Fibroblast of pulmonary artery (primary cell): ENCODE data around the gene SRRM4.

Experiments used
- DNase-seq: peaks from one replicate; pipeline ENCODE4 v3.0.0-alpha.2; 2010; ENCODE audit warnings: low read depth
- H3K4me3 ChIP-seq: replicated peaks from 2 replicates; pipeline ENCODE4 v1.5.1; 2011; ENCODE audit warnings: low read depth, mild to moderate bottlenecking, control low read depth, low read length, moderate library complexity
- TF ChIP-seq, protein P1 (sequence below): IDR thresholded peaks from 2 replicates; pipeline ENCODE4 v1.5.1; 2011; ENCODE audit warnings: mild to moderate bottlenecking, control low read depth, low read length, inconsistent platforms; ENCODE audit errors: missing control alignments

Gene SRRM4

DNA sequence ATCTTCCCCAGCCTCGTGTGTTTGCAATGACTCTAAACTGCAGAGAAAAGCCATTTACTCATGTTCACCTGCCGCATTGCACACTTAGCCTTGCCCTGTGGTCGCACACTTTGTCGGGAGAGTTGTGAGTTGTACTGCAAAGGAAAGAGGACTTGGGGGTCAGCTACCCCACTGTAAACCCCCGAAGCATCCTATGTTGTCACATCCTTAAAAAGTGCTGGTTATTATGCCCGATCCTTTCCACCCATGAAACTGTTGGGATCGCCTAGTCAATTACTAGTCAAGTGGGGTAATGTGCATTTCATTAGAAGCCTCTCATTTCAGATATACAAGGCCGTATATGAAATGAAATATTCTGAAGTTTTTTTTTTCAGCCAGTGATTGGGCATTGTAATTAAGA, 98.2 kb downstream of the SRRM4 start:
- DNase-seq: no peak
- TF ChIP-seq, protein P1, sequence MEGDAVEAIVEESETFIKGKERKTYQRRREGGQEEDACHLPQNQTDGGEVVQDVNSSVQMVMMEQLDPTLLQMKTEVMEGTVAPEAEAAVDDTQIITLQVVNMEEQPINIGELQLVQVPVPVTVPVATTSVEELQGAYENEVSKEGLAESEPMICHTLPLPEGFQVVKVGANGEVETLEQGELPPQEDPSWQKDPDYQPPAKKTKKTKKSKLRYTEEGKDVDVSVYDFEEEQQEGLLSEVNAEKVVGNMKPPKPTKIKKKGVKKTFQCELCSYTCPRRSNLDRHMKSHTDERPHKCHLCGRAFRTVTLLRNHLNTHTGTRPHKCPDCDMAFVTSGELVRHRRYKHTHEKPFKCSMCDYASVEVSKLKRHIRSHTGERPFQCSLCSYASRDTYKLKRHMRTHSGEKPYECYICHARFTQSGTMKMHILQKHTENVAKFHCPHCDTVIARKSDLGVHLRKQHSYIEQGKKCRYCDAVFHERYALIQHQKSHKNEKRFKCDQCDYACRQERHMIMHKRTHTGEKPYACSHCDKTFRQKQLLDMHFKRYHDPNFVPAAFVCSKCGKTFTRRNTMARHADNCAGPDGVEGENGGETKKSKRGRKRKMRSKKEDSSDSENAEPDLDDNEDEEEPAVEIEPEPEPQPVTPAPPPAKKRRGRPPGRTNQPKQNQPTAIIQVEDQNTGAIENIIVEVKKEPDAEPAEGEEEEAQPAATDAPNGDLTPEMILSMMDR: no peak
- no peak overlapping the region for H3K4me3 ChIP-seq

DNA sequence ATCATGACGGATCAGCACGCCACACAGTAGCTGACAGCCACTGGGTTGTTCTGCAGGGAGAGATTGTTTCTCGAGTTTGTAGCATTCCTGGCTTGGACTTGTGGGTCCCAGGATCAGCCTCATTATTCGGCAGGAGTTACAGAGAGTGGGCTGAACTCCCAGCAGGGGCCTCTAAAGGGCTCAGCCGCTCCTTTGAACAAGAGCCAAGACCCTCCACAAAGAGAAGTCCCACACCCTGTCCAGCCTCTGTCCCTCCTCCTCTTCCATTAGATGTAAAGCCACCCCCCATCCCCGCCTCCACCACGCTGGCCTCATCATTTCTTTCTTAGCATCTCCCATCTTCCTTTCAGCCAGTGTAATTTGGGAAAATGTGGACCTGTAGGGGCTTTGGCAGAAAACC, 100.7 kb downstream of the SRRM4 start:
- DNase-seq: no peak
- no peak overlapping the region for H3K4me3 ChIP-seq
- TF ChIP-seq, protein P1: no peak

DNA sequence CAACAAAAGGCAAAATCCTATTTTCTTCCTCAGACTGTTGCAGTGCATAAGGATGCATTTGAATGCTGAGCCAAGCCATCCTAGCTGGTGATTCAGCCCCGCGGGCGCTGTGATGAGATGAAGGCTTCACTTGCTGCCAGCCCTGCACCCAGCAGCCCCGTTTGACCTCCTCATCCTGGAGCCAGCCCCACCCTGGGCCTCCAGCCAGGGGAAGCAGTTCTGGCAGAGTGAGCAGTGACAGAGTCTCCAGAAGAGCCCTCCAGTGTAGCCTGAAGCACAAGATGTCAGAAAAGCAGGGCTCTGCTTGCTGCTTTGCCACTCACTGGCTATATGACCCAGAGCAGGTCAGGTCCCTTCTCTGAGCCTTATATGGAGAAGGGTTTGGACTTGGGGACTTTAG, 101.2 kb downstream of the SRRM4 start:
- TF ChIP-seq, protein P1: no peak
- no peak overlapping the region for H3K4me3 ChIP-seq

DNA sequence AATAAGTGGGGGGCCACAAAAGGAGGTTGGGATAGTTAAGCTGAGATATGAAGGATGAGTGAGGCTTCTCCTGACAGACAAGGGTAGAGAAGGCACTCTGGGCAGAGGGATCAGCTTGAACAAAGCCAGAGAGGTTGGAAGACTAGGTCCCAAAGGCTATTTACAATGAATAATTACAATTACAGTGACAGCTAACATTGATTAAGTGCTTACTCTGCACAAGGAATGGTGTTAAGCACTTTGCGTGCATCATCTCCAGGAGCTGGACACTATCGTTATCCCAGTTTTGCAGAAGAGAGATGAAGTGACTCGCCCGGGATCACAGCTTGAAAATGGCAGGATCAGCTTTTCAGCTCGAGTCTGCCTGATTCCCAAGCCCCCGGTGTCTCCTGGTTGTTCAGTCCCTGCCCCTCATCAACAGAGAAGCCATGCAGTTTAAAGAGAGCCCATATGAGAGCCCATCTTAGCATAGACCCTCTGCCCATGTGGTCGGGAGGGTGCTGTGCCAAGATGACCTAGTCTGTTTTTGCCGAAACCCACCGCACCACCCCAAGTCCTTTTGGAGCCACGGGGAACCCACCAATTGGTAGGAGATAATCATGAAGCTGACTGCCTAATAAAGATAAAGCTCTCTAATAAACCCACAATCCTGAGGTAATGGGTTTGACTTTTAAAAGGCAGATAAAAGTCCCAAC, 107.5 kb downstream of the SRRM4 start:
- no peak for DNase-seq
- TF ChIP-seq, protein P1: no peak
- H3K4me3 ChIP-seq: no peak overlapping the region

More for the DNA sequence above, 101.2 kb downstream of the SRRM4 start:
- DNase-seq: no peak

DNA sequence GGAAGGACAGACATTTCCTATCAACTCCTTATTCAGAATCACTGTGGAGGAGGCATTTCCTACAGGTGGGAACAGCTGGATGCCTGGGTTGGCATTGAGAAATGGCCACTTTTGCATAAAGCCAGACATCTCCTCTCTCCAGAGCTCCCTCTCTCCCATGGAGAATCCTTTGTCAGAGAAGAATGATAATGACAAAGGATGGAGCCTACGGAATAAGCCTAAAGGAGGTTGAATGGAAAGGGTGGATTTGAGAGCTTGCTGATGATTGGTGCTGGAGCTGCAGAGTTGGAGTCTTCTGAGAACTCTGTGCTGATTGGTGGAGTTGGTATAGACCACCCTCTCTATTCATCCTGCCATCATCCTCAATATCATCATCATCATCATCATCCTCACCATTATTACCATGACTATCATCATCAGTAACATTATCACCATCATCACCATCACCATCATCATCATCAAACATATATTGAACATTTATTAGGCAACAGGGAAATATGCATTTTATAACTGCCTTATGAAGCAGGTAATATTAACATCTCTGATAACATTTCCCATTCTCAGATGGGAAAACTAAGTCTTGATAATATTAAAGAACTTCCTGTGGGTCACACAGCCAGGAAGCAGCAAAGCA, 108.2 kb downstream of the SRRM4 start:
- TF ChIP-seq, protein P1: no peak
- no peak for DNase-seq
- no peak overlapping the region for H3K4me3 ChIP-seq

DNA sequence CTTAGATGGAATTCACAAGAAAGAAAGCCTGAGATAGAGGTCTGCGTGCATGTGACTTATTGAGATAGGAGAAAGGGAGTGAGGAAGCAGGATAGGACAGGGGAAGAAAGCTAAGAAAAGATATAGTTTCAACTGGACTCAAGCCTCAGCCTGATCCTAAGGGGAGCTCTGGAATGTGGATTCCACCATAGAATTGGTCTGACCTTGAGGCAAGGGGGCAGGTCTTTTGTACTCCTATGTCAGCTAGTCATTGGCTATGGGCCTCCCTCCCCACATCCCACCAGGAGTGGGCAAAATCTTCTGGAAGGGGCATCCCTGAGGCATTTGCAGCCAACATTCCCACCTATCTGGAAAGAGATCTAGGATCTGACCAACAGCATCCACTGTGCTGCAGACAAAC, 108.9 kb downstream of the SRRM4 start:
- H3K4me3 ChIP-seq: no peak overlapping the region
- TF ChIP-seq, protein P1: no peak
- no peak for DNase-seq

DNA sequence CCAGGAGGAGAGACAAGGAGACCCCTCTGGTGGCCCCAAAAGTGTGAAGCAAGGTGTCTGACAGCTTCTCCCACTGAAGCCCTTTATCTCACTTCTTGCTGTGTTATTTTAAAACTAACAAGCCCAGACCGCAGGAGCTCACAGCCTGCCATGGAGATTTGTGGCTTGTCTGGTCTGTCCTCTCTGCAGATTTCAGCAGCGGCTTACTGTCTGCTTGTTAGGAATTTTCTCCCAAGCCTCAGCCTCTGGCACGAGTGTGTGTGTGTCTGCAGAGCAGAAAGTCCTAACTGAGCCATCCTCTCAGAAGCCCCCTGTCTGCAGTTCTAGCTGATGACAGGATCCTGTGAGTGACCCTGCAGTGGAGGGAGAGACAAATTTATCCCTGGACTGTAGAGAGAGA, 109.5 kb downstream of the SRRM4 start:
- no peak for DNase-seq
- no peak overlapping the region for H3K4me3 ChIP-seq
- TF ChIP-seq, protein P1: no peak
